HG03280 (cell line): ENCODE data around the gene SRM.
"Not testable (repeated sequence)": the region's sequence is repeated elsewhere in the genome, so short reads cannot be mapped to it uniquely, and the experiment has no call there.

ENCODE experiments used
- ATAC-seq: cut with Tn5 transposase; IDR thresholded peaks from one replicate; pipeline ENCODE4 v1.9.1; 2021; ENCODE audit warnings: mild to moderate bottlenecking, moderate library complexity; ENCODE audit not compliant: unreplicated experiment

The SRM gene

DNA sequence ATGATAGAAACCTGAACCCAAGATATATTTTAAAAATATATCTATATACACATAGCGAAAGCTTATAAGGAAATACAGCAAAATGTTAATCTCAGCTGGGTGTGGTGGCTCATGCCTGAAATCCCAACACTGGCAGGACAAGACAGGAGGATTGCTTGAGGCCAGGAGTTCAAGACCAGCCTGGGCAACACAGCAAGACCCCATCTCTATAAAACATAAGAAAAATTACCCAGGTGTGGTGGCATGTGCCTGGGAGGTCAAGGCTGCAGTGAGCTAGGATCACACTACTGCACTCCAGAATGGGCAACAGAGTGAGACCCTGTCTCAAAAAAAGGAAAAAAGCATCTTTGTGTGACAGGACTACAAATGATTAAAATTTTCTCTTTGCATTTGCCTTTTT is 6.0 kb upstream of the SRM start:
- no peak for ATAC-seq

DNA sequence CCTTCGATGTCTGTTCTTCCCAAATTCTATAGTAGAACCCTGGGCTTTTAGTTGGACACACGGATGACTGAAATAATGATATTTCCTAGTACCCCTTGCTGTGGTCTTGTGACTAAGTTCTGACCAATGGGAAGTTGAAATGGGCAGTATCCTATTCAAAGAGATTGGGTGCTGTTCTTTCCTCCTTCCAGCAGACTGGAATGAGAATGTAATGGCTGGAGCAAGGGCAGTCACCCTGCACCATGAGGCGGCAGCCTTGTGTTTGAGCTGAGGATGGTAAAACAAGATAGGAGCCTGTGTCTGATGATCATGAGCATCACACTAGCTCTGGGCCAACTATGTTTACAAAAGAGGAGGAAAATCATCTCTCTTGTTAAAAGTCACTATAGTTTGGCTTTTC is 5.1 kb upstream of the SRM start:
- ATAC-seq, result no peak

DNA sequence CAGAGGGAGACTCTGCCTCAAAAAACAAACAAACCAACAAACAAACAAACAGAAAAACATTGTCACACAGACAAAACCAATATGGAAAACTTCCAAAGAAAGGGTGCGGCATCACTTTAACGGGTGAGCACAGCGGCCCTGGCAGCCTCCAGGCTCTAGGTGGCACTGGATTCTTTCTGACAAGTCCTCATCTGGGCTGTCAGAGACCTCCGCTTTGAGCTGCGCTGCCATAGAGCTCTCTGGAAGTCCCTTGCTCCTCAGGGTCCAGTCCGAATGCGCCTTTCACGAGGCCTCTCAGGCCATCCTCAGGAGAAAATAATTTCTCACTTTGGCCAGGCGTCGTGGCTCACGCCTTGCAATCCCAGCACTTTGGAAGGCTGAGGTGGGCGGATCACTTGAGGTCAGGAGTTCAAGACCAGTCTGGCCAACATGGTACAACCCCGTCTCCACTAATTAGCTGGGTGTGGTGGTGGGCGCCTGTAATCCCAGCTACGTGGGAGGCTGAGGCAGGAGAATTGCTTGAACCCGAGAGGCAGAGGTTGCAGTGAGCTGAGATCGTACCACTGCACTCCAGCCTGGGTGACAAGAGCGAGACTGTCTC is 4.2 kb upstream of the SRM start:
- not testable (repeated sequence) for ATAC-seq

DNA sequence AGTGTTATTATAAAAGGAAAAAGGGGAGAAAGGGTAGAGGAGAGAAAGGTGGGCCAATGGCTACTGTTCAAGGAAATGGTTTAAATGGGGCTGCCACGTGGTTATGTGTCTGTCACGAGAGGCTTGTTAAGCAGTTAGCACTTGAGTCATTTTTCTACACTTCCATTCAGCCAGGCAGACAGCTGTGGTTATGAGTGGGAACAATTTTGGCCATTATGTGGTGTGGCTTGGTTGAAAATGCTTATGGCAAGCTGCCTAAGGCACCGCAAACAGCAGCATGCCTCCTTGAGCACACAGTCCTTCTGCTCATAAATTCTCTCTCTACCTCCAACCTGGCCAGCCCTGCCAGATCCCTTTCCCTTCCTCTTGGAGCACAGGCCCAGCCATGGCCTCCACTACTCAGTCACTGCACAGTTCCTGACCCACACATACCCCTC is 3.2 kb upstream of the SRM start:
- no peak for ATAC-seq

DNA sequence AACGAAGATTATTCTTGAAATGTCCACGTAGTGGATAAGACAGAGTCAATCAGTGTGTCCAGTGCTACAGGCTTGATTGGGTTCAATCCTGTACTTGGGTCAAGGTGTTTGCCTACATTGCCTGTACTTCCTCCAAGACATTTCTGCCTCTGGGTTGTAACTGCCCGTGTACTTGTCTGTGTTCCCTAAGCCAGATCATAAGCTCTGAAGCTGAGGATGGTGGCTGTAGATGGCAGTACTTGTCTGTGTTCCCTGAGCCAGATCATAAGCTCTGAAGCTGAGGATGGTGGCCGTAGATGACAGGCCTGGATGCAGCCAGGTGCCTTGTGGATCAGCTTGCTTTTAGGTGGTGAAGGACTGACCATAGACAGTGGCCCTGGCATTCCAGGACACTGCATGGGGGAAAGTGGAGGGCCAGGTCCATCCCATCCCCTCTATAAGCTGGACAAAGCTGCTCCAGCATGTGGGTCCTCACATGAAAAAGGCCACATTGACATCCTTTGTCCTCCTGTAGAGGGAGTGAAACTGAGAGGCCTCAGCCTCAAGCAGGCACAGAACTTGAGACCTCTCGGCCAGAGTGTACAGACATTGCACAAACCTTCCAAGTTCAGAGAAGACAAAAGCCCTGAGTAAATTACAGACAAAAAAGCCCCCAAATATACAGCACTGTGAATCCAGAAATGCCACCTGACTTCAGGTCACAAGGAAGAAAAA is 2.0 kb upstream of the SRM start:
- ATAC-seq, result no peak

DNA sequence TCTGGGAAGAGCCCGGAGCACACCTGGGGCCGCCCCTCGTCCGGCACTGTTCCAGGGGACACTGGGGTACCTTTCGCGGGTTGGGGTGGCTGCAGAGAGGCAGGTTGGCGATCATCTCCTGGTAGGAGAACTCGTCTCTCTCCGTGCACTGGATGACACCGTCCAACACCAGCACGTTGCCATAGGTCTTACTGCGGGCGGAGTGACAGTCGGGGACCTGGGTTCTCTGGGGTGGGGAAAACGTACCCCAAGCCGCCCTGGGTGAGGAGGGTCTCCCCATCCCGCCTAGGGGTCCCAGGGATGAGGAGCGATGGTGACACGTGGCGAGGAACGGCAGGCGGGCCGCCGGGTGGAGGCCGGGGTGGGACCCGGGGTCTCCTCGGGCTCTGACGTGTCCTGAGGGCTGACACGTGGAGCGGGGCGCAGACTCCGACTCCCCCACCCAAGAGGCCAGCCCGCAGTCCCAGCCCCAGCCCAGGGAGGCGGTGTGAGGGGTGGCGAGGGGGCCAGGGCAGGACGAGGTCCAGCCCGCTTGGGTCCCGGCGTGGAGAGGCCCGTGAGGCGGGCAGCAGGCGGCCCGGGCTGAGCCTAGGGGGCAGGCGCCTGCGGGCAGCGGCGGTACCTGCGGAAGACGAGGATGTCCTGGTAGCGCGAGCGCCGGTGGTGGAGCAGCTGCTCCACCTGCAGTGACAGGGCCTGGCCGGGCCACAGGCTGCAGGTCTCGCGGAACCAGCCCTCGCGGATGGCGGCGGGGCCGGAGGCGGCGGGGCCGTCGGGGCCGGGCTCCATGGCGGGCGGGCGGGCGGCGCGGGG is 457 bp downstream of the SRM start:
- ATAC-seq, result no peak

DNA sequence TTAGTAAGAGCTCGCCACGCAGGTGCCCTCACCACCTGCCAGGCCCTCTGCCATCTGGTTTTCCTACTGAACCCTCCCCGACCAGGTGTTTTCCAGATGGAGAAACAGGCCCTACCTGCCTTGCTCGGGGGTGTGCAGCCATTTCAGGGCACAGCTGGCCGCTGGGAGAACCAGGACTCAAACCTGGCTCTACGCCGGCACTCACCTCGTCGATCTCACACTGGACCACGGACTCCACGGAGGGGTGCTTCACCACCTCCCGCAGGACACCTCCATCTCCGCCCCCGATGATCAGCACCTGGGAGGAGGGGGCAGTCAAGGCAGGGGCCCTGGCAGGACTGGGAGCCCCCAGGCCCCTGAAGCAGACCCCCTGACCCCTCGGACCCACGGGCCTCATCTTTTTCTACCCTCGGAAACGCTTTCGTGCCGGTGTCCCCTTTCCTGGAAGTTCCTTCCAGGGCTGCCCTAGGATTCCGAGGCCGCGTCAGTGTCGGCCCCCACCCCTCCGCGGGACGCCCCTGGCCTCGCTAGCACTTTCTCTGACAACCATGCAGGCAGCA is 1.1 kb downstream of the SRM start:
- ATAC-seq, result no peak

DNA sequence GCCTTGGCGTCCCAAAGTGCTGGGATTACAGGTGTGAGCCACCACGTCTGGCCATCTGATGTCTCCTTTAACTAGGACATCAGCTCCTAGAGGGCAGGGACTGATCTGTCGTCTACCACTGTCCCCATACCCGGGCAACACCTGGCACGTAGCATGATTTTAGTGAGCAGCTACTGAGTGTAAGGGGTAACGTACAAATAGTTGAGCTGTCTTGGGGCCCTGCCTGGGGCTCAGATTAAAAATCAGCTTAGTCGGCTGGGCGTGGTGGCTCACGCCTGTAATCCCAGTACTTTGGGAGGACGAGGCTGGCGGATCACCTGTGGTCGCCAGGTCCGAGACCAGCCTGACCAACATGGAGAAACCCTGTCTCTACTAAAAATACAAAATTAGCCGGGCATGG is 1.8 kb downstream of the SRM start:
- ATAC-seq, result no peak

DNA sequence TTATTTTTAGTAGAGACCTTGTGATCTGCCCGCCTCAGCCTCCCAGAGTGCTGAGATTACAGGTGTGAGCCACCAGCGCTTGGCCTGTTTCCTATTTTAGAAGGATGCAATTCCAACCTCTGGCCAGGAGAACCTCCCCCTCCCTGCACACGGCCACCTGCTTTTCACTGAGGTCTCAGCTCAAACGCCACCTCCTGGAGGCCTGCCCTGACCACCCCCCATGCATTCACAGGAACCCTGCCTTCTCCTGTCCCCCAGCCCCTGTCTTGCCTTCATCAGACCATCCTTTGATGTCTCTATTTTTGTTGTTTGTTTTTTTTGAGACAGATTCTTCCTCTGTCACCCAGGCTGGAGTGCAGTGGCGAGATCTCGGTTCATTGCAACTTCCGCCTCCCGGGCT is 2.3 kb downstream of the SRM start:
- no peak for ATAC-seq

DNA sequence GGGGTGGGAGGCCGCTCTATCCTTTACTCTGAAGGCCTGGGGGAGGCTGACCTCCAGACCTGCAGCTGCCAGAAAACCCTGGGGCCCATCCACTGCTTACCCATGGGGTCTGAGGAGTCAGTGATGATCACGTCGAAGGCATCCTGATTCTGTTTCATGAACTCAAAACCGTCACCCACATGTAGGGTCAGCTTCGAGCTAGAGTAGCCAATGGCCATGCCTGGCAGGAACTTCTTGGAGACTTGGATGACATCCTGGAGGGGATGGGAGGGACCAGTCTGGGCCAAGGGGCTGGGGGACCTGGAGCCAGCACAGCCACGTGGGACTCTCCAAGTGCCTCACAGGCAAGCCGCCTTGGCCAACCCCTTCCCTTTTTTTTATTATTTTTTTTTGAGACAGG is 3.3 kb downstream of the SRM start:
- no peak for ATAC-seq

DNA sequence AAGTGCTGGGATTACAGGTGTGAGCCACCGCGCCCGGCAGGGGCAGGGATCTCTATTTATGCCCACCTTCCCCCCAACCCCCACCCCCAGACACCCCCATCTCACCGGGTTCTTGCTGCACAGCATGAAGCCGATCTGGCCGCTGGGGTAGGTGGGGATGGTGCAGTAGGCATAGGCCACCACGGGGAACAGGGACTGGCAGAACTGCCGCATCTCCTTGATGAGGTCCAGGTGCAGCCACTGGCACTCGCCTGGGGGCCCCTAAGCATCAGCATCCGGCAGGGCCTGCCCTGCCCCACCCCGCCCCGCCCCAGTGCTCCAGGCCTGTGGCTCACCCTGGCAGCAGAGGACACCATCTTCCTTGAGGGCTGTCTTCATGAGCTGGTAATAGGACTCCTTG is 4.1 kb downstream of the SRM start:
- ATAC-seq, result no peak

DNA sequence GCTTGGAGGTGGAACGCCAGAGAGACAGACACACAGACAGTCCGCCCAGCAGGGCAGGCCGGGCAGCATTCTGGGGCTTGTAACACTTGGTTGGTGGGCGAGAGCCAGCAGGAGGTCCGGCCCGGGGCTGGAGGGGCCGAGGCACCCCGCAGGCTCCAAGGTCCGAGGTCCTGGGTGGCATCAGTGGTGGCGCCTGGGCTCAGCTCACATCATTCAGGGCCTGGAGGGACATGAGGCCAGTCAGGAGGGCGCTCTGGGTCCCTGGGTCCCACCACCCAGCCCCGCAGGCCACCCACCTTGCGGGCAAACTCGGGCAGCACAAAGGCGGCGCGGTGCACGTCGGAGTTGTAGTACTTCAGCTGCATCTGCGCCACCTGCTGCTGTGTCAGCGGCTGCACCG is 5.2 kb downstream of the SRM start:
- ATAC-seq, result no peak

DNA sequence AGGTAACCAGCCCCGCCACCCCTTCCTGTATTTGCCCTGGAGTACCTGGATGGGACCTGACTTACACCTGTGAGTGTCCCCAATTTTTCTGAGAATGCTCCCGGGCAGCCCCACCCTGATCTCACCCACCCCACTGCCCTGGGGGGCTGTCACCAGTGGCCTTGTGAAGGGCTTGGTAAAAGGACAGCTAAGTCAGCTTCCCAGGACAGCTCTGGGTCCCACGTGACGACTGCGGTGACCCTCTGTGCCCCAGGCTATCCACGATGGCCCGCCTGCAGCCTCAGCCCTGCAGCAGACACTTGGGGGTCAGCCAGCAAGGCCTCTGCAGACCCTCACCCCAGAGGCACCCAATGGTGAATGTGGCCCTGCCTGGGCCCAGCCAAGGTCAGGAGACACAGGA is 5.6 kb downstream of the SRM start:
- no peak for ATAC-seq

DNA sequence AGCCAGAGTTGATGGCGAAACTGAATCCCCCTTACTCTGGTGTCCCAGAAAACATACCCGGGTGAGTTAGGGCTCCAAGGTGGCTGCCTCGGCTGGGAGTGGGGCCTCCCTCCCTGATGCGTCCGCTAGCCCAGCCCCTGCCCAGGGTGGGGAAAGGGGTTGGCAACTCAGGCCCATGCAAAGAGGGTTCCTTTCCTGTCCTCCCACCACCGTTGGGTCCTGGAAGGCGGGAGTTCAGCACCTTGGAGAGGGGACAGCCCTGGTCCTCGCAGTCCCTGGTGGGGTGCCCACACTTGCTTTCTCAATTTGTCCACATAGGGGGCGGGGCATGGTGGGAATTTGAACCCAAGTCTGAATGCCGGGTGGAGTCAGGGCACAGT is 6.1 kb downstream of the SRM start:
- ATAC-seq, result no peak

DNA sequence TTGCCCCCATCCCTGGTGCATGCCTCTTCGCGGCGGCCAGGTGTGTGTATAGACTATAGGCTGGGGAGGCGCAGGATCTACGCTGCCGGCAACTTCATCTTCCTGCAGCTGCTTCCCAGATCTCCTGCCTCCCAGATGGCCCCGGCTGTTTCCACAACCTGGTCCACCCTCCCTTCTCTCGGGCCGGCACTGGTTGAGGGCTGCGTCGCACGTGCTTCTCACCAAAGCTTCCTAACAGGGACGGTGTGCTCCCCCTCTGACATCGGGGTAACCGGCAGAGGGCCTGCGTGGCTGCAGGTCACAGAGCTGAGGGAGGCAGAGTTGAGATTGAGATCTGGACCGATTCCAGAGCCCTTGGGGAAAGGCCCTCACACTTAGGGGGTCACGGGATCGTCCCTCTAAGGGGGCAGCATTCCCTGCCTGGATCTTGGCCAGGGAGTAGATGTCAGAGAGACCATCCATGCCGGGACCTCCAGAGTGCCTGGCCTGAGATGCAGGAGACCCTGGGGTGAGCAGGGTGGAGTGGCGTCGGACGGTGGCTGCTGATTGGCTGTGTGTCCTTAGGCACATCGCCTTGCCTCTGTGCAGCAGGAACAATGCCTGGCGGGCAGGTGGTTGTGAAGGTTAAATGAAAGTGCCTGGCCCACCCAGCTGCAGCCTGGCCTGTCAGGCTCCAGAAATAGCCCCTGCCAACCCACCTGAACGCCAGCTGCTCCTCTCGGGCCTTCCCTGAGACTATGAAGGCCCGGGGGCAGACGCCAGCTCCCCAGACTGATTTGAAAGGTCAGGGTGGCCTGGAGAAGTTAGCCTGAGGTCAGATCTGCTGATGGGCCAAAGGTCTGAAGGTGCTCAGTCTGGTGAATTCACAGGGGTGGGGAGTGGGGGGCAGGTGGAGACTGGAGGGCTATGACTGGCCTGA is 6.7 kb downstream of the SRM start:
- ATAC-seq, result no peak

DNA sequence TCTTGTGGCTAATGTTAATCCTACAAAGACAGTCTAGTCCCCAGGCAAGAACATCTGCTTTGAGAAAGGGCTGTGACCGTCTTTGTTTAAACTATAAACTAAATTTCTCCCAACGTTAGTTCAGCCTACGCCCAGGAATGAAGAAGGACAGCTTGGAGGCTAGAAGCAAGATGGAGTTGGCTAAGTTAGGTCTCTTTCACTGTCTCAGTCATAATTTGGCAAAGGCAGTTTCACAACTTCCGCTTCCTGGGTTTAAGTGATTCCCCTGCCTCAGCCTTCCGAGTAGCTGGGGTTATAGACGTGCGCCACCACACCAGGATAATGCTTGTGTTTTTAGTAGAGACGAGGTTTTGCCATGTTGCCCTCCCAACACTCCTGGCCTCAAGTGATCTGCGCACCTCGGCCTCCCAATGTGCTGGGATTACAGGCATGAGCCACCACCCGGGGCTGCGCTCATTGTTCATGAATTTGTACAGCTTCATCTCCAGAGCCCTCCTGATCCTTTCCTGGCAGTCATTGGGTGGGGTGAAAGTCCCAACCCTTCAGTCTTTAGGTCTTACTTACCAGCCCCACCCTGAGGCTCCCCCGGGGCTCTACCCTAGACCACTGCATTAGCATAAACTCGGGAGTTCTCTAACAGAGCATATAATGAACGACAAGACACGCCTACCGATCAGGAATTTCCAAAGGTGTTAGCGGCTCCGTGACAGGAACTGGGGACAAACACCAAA is 7.9 kb downstream of the SRM start:
- no peak for ATAC-seq

DNA sequence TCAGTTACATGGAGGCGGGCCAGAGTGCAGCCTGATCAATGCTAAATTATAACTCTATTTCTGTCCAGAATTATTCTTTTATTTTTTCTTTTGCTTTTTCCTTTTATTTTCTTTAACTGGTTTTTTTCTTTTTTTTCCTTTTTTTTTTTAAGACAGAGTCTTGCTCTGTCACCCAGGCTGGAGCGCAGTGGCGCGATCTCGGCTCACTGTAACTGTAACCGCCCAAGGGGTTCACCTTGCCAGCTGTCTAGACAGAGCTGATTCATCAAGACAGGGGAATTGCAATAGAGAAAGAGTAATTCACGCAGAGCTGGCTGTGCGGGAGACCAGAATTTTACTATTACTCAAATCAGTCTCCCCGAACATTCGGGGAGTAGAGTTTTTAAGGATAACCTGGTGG is 8.7 kb downstream of the SRM start:
- ATAC-seq, result not testable (repeated sequence)

DNA sequence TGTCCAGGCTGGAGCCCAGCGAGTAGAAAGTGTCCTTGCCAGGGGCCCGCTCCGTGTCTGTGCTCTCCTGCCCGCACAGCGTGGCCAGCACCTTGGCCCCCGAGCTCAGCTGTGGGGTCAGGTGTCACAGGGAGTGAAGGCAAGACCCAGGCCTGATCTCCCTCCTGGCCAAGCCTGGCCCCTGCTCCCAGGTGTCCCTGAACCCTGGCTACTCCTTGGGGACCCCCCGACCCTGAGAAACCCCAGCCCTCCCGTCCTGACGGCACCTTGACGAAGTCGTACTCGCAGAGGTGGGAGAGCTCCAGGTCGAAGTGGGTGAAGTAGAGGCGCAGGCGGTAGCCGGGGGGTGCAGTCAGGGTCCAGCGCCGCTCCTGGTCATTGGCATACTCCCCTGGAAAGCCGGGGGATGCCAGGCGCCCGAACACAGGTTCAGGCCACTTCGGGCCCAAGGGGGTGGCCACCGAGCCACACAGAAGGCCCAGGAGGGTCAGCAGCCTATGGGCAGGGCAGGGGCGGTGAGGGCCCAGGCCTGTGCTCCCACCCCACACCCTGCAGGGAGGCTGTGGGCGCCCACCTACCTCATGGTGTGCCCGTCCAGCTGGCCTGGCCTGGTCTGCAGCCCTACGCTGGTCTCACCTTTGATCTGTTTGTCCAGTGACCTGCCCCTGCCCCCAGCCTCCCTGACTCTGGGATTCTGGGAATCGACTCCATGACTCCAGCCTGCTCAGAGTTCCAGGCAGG is 13.0 kb downstream of the SRM start, which contains the start of gene MASP2:
TSS of gene MASP2 (minus strand) at position 615 of the 741 bp plus-strand sequence. CDS start at position 583, 32 bp downstream.
- ATAC-seq, result no peak

DNA sequence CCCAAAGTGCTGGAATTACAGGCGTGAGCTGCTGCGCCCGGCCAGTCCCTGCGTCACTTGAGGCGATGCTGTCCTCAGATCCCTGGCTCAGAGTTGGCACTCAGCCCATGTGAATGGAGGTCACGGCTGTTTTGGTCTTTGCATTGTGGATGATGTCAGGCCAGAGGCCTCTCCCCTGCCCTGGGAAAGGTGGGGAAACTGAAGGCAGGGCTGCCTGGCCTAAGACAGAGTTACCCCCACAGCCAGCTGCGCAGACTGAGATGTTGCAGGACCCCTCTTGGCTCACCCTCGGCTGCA is 13.6 kb downstream of the SRM start:
- no peak for ATAC-seq
